SJSA1 (cell line): ENCODE results near the gene TJP3. TPM values are rescaled to one million over a fixed set of nuclear protein-coding genes. Genes with fewer than 3 reads are reported as not detected.

Source experiments
- DNase-seq, 2 experiments: peaks; one replicate each; pipeline ENCODE4 v3.0.0-alpha.2; 2015 to 2020; ENCODE audit warnings: low spot score in 2 of 2, low read depth in 1 of 2
- H3K27ac ChIP-seq: fragments of 250-450 bp; sonication (Bioruptor Pico); 2 replicates; pipeline ENCODE4 v1.5.1; 2020; ENCODE audit warnings: mild to moderate bottlenecking, moderate library complexity
- H3K27me3 ChIP-seq: fragments of 250-450 bp; sonication (Bioruptor Pico); replicated peaks from 2 replicates; pipeline ENCODE4 v1.5.1; 2020; ENCODE audit warnings: mild to moderate bottlenecking, moderate library complexity
- H3K36me3 ChIP-seq: fragments of 250-450 bp; sonication (Bioruptor Pico); 2 replicates; pipeline ENCODE4 v1.5.1; 2020; ENCODE audit warnings: mild to moderate bottlenecking
- H3K4me1 ChIP-seq: fragments of 250-450 bp; sonication (Bioruptor Pico); replicated peaks from 2 replicates; pipeline ENCODE4 v1.6.1; 2021; ENCODE audit warnings: mild to moderate bottlenecking
- H3K4me3 ChIP-seq: fragments of 250-450 bp; sonication (Bioruptor Pico); 2 replicates; pipeline ENCODE4 v1.5.1; 2020; ENCODE audit warnings: mild to moderate bottlenecking
- H3K9me3 ChIP-seq: fragments of 250-450 bp; sonication (Bioruptor Pico); replicated peaks from 2 replicates; pipeline ENCODE4 v1.5.1; 2020; ENCODE audit warnings: mild to moderate bottlenecking
- total RNA-seq: library from RNA; depleted of rRNA; stranded (reverse); fragments of >200 nt; shearing (Covaris generic); gene quantifications from 2 replicates; pipeline ENCODE4 v1.2.3, GENCODE V29; 2014

TJP3 gene
- total RNA-seq, 1 experiment from 2014 or later = not detected

GRCh38 chr19:3771000-3771905, 63.1 kb downstream of the TJP3 start:
- H3K9me3 ChIP-seq = no peaks in the 10 kb centered on the region
- no peak overlapping the region for H3K27ac ChIP-seq
- no peak overlapping the region for H3K4me3 ChIP-seq
- DNase-seq = no peak
- no peaks in the 10 kb centered on the region for H3K4me1 ChIP-seq
- H3K36me3 ChIP-seq = peaks cover 6% of the 10 kb centered on the region
- H3K27me3 ChIP-seq = no peaks in the 10 kb centered on the region

- Histone ChIP-seq H3K9me3 (no peaks in the 10 kb centered on the region), H3K27me3 (no peaks in the 10 kb centered on the region), H3K4me3 (no peak within 1 kb of the TSS), H3K36me3 (peaks cover under 1% of the 10 kb centered on the region; the same call in 1 of the 2 replicates), H3K4me1 (no peaks in the 10 kb centered on the region), H3K27ac (no peak within 1 kb of the TSS)
- DNase-seq = no peak
Observed at GRCh38 chr19:3771906-3772455, 63.8 kb downstream of the TJP3 start, which contains the start of gene RAX2. RAX2 (minus strand) TSS chr19:3772228; CDS start chr19:3771742, 486 bp downstream.

GRCh38 chr19:3773814-3774515, 65.8 kb downstream of the TJP3 start:
- Histone ChIP-seq H3K27ac (no peak overlapping the region), H3K4me1 (no peaks in the 10 kb centered on the region), H3K9me3 (no peaks in the 10 kb centered on the region), H3K27me3 (no peaks in the 10 kb centered on the region), H3K4me3 (no peak overlapping the region), H3K36me3 (no peaks in the 10 kb centered on the region)
- no peak for DNase-seq

GRCh38 chr19:3774621-3775373, 66.6 kb downstream of the TJP3 start:
- H3K36me3 ChIP-seq = no peaks in the 10 kb centered on the region
- no peaks in the 10 kb centered on the region for H3K9me3 ChIP-seq
- H3K4me1 ChIP-seq = no peaks in the 10 kb centered on the region
- no peak overlapping the region for H3K27ac ChIP-seq
- H3K4me3 ChIP-seq = no peak overlapping the region
- H3K27me3 ChIP-seq = no peaks in the 10 kb centered on the region
- no peak for DNase-seq

DNA sequence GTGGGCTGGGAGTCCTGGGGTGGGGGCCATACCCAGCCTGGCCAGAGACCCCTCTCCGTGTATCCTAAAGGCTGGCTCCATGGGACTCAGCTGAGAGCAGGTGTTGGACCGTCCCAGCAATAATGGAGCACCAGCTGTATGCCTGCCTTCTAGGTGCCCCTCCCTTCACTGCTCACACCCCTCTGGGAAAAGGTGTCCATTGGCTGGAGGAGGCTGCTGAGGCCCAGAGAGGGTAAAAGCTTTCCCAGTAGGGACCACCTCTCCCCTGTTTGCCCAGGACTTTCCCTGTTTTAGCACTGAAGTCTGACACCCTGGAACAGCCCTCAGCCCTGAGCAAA, 67.2 kb downstream of the TJP3 start:
- no peaks in the 10 kb centered on the region for H3K4me1 ChIP-seq
- no peak for DNase-seq
- H3K4me3 ChIP-seq = no peak overlapping the region
- H3K9me3 ChIP-seq = no peaks in the 10 kb centered on the region
- H3K27ac ChIP-seq = no peak overlapping the region
- no peaks in the 10 kb centered on the region for H3K27me3 ChIP-seq
- H3K36me3 ChIP-seq = no peaks in the 10 kb centered on the region

DNA sequence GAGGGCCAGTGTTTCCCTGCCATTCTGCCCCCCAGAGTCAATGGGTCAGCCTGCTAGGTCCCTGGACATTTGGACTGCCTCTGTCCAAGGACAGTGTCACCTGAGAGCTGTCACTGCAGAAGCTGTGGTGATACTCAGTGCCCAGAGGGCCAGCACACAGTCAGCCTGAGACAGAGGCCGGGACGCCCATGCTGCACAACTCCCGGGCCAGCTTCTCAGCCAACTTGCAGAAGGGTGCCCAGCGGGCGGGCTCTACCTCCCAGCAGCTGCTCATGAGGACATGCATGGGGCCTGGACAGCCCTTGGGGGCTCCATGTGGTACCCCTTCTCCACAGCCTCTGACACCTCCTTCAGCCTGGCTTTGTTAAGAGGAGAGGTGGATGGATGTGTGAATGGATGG, 67.6 kb downstream of the TJP3 start:
- Histone ChIP-seq H3K4me3 (no peak overlapping the region), H3K9me3 (no peaks in the 10 kb centered on the region), H3K36me3 (no peaks in the 10 kb centered on the region), H3K4me1 (no peaks in the 10 kb centered on the region), H3K27me3 (no peaks in the 10 kb centered on the region), H3K27ac (no peak overlapping the region)
- DNase-seq = no peak

DNA sequence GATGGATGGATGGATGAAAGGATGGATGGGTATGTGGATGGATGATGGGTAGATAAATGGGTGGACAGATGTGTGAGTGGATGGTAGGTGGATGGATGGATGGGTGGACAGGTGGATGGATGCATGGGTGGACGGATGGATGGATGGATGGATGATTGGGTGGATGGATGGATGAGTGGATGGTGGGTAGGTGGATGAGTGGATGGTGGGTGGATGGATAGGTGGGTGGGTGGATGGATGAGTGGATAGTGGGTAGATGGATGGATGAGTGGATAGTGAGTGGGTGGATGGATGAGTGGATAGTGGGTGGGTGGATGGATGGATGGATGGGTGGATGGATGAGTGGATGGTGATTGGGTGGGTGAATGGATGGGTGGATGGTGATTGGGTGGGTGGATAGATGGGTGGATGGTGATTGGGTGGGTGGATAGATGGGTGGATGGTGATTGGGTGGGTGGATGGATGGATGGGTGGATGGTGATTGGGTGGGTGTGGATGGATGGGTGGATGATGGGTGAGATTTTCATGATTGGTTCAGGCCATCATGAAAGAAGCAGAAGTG, 68.4 kb downstream of the TJP3 start:
- DNase-seq = no peak
- H3K9me3 ChIP-seq = peaks cover 6% of the 10 kb centered on the region
- no peak overlapping the region for H3K4me3 ChIP-seq
- no peaks in the 10 kb centered on the region for H3K4me1 ChIP-seq
- no peak overlapping the region for H3K27ac ChIP-seq
- H3K36me3 ChIP-seq = no peaks in the 10 kb centered on the region
- no peaks in the 10 kb centered on the region for H3K27me3 ChIP-seq

DNA sequence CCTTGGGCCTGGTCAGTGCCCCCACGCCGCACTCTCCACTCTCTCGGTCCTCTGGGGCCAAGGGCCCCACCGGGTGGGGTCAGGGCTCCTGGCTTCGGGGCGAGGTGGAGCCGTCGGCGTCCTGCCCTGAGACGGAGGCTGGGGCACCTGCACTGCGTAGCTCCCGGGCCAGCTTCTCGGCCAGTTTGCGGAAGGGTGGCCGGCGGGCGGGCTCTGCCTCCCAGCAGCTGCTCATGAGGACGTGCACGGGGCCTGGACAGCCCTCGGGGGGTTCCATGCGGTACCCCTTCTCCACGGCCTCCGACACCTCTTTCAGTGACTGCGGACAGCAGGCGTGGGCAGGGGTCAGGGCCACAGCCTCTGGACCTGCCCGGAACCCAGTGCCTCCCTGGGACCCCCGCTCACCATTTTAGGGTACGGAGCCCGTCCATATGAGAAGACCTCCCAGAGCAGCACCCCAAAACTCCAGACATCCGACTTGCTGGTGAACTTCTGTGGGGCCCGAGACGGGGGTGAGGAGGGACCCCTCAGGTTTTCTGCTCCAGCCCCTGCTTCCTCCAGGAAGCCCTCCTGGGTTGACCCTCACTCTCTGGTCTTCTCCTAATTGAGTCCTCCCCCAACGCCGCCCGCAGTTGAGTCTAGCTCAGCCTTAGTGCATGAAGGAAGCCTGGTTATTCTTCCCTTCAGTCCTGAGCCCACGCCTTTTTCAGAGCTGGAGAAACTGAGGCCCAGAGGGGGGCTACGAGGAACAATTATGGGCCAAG, 70.1 kb downstream of the TJP3 start:
- Histone ChIP-seq H3K27ac (no peak overlapping the region), H3K4me1 (no peaks in the 10 kb centered on the region), H3K36me3 (no peaks in the 10 kb centered on the region), H3K4me3 (no peak overlapping the region), H3K27me3 (no peaks in the 10 kb centered on the region), H3K9me3 (peaks cover 17% of the 10 kb centered on the region)
- DNase-seq = no peak

DNA sequence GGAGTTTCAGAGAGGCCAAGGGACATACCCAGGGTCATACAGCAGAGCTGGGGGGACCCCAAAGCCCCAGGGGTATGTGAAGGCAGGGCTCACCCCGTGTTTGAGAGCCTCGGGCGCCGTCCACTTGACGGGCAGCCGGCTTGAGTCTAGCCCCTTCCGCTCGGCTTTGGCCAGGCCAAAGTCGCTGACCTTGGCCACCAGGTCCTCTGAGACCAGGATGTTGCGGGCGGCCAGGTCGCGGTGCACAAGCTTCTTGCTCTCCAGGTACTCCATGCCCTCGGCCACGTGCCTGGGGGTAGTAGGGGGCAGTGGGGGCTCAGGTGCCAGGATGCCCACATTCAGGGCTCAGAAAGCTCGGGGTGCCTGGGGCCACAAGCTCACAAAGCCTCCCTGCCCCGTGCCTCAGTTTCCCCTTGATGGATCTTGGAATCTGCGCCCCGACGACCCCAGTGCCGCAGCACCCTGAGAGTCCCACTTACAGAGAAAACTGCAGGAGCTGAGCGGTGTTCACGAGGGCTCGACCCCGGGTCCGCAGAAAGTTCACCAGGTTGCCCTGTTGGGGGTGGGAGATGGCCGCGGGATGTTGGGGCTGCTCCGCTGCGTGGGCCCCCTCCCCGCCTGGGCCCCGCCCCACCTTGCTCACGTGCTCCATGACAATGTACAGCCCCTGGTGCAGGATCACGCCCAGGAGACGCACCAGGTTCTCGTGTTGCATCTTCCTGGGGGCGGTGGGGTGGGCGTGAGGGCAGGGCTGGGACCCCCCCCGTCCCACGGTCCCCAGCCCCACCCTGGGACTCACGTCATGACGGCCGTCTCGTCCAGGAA, 70.9 kb downstream of the TJP3 start:
- H3K27me3 ChIP-seq = 0 out of 2 replicates have a peak, but pooled peaks cover 2% of the 10 kb centered on the region
- H3K36me3 ChIP-seq = no peaks in the 10 kb centered on the region
- no peak overlapping the region for H3K4me3 ChIP-seq
- no peak for DNase-seq
- peaks cover 17% of the 10 kb centered on the region for H3K9me3 ChIP-seq
- no peaks in the 10 kb centered on the region for H3K4me1 ChIP-seq
- no peak overlapping the region for H3K27ac ChIP-seq

DNA sequence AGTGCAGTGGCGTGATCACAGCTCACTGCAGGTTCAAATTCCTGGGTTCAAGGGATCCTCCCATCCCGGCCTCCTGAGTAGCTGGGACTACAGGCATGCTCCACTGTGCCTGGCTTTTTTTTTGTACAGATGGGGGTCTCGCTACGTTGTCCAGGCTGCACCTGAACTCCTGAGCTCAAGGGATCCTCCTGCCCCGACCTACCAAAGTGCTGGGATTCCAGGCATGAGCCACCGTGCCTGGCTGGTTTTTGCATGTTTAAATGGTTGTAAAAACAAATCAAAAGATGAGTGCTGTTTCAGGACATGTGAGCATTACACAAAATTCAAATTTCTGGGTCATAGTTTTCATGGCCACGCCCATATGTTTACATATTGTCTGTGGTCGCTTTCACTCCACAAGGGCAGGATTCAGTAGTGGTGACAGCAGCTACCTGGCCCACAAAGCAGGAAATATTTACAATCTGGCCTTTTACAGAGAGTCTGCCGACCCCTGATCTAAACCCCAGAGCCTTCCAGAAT, 72.7 kb downstream of the TJP3 start:
- Histone ChIP-seq H3K9me3 (peaks cover 17% of the 10 kb centered on the region), H3K36me3 (no peaks in the 10 kb centered on the region), H3K4me1 (no peaks in the 10 kb centered on the region), H3K4me3 (no peak overlapping the region), H3K27ac (no peak overlapping the region), H3K27me3 (peaks cover 19% of the 10 kb centered on the region)
- DNase-seq = no peak

DNA sequence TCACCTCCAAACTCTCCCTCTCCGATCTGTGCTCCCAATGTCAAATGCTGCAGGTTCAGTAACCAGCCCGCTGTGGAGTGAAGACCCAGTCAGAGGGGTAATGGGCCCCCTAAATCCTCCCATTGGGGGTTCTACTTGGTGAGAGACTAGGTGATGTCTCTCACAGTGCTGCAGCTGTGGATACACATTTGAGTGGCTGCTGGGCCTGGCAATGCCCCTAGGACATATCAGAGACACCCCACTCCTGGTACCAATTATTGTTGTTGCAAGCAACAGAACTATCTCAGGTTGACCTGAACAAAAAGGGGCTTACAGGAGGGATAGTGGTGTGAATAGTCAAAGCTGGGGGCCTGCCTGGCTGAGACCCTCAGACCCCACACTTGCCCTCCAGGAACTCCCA, 73.4 kb downstream of the TJP3 start:
- no peak overlapping the region for H3K27ac ChIP-seq
- H3K9me3 ChIP-seq = peaks cover 17% of the 10 kb centered on the region
- H3K36me3 ChIP-seq = no peaks in the 10 kb centered on the region
- no peaks in the 10 kb centered on the region for H3K4me1 ChIP-seq
- no peak overlapping the region for H3K4me3 ChIP-seq
- H3K27me3 ChIP-seq = peaks cover 24% of the 10 kb centered on the region
- DNase-seq = no peak

DNA sequence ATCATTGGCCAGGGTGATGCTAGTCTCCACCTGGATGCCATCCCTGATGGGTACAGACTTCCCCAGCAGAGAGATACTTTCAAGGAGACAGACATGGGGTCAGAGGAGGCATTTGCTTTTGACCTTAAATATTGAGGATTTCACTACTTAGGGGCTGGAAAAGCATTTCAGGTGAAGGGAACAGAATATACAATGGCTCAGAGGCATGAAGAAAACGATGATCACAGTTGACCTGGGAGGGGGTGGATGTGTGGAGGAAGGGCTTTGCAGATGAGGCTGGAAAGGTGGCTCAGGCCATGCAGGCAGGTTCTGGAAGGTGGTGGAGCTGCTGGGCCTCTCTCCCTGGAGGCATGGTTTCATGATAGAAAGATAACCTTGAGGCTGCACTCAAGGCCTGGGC, 74.1 kb downstream of the TJP3 start:
- Histone ChIP-seq H3K27me3 (peaks cover 27% of the 10 kb centered on the region), H3K9me3 (peaks cover 17% of the 10 kb centered on the region), H3K36me3 (no peaks in the 10 kb centered on the region), H3K4me3 (no peak overlapping the region), H3K4me1 (no peaks in the 10 kb centered on the region), H3K27ac (no peak overlapping the region)
- no peak for DNase-seq
